Measurements from ENCODE around the gene PFKFB4. TPM values are rescaled to one million over a fixed set of nuclear protein-coding genes. Genes with fewer than 3 reads are reported as not detected.

PFKFB4 gene
- total and polyA plus RNA-seq, 9 of the 15 experiments (the other 6 are each of a cell fraction or from before 2014, with no cell fraction given): 0.92 to 56.3 (median 13.5) TPM

DNA sequence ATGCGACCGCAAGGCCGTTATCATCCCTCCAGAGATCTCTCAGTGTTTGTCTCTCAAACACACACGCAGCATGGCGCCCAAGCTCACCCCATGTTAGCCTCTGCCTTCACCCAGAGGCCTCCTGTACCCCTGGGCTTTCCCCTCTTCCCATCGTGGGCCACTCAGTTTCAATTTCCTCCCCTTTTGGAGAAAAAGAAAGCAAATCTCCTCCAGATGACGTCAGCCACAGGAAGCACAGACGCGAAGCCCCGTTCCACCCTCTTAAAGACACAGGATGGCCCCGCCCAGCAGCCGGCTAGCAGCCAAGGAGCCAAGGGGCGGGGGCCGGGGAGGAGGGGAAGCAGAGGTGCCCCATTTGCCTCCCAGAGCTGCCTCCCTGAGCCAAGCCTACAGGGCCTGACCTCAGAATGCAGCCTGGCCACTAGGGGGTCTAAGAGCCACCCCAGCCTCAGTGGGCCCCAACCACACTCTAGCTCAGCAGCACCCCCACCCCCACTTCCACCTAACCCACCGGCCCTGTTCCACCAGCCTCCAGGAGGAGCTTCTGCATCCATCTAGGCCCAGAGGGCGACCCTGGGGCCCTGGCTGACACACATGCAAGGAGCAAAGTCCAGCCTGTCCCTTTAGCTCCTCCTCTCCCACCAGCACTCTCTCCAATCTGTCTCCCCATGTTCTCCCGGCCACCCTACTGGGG is 83.5 kb downstream of the PFKFB4 start:
- ChIA-PET CTCF (ENCODE audit: low intra/inter-chr PET ratio) (no interaction called here), POLR2A (interaction anchor here (0.6 to 2.5 kb wide), 12 partner anchors 11 to 179 kb away, joined by 3 to 7 read pairs (median 4); partner anchors contain the start of genes ATRIP, CCDC51, SHISA5 and SLC26A6)
- in situ Hi-C loops (cut with MboI) (no loop called here), intact Hi-C loops (cut with micrococcal nuclease) (loop anchor here (2.0 kb wide), 1 partner anchor 34 kb away; no protein-coding TSS in a partner anchor)
- peaks cover 5 to 42% of the 10 kb centered on the region in 2 experiments; a peak in 4 of 5 replicates for H3K4me1 ChIP-seq (replicated peaks in 1 of 2; ENCODE audit: control insufficient read depth in 2 of 2, insufficient read depth in 2 of 2, low read length in 2 of 2)
- ATAC-seq (peak; percentile 96), DNase-seq (ENCODE audit: extremely low read depth in 1 of 4, low spot score in 3 of 4) (peak; percentile 91 to 93 (median 92)), FAIRE-seq (peak; percentile 97)
- H3K4me3 ChIP-seq: peak overlapping the region; percentile 46
- peak overlapping the region; percentile 99 for H2AFZ ChIP-seq (ENCODE audit: low read depth, low read length)
- 3% methylated on average over 10 of the region's 17 CpGs for WGBS (ENCODE audit: insufficient coverage, low coverage, missing lambda C conversion rate)
- peaks cover 24% of the 10 kb centered on the region for H3K79me2 ChIP-seq (ENCODE audit: control insufficient read depth, insufficient read depth, low read length)
- H3K9ac ChIP-seq (ENCODE audit: insufficient read depth in 1 of 2, low read depth in 2 of 2, low read length in 2 of 2): peak overlapping the region; percentile 90 to 94
- no peaks in the 10 kb centered on the region for H3K27me3 ChIP-seq (ENCODE audit: control insufficient read depth in 2 of 2, insufficient read depth in 2 of 2, low read length in 2 of 2)
- peaks cover 18% of the 10 kb centered on the region; the same call in 1 of the 3 replicates for H3K36me3 ChIP-seq (ENCODE audit: control insufficient read depth, insufficient read depth, low read length)
- BruUV-seq (replicated peaks): no TSS peak
- H3K4me2 ChIP-seq (ENCODE audit: insufficient read depth, low read length): peak overlapping the region; percentile 94
- no peaks in the 10 kb centered on the region for H3K9me3 ChIP-seq (replicated peaks; ENCODE audit: control insufficient read depth, insufficient read depth, low read depth, low read length)
- H3K9me1 ChIP-seq (ENCODE audit: control insufficient read depth, insufficient read depth, low read length): no peaks in the 10 kb centered on the region
- peak overlapping the region; percentile 99 for H3K27ac ChIP-seq (ENCODE audit: extremely low read depth, low read depth, low read length)
- no peaks in the 10 kb centered on the region for H4K20me1 ChIP-seq (replicated peaks; ENCODE audit: control insufficient read depth, insufficient read depth, low read length)
- TF ChIP-seq CAMTA2 (CRISPR knock-in tag; conservative IDR thresholded peaks at IDR 0.05) (no peak), GABPB1 (CRISPR knock-in tag; IDR thresholded peaks at IDR 0.05) (0 out of 2 replicates have a peak, but pooled peaks have one; percentile 22), ZNF586 (CRISPR knock-in tag; conservative IDR thresholded peaks at IDR 0.05) (no peak), ZKSCAN3 (CRISPR knock-in tag; IDR thresholded peaks at IDR 0.05) (no peak), ZNF507 (tag; conservative IDR thresholded peaks at IDR 0.05) (no peak), NFYB (IDR thresholded peaks at IDR 0.05; ENCODE audit: extremely low read depth, insufficient read length) (no peak)
- TF ChIP-seq, protein P1, sequence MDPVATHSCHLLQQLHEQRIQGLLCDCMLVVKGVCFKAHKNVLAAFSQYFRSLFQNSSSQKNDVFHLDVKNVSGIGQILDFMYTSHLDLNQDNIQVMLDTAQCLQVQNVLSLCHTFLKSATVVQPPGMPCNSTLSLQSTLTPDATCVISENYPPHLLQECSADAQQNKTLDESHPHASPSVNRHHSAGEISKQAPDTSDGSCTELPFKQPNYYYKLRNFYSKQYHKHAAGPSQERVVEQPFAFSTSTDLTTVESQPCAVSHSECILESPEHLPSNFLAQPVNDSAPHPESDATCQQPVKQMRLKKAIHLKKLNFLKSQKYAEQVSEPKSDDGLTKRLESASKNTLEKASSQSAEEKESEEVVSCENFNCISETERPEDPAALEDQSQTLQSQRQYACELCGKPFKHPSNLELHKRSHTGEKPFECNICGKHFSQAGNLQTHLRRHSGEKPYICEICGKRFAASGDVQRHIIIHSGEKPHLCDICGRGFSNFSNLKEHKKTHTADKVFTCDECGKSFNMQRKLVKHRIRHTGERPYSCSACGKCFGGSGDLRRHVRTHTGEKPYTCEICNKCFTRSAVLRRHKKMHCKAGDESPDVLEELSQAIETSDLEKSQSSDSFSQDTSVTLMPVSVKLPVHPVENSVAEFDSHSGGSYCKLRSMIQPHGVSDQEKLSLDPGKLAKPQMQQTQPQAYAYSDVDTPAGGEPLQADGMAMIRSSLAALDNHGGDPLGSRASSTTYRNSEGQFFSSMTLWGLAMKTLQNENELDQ (CRISPR knock-in tag; IDR thresholded peaks at IDR 0.05; ENCODE audit: borderline replicate concordance): no peak
- TF ChIP-seq, protein P2, sequence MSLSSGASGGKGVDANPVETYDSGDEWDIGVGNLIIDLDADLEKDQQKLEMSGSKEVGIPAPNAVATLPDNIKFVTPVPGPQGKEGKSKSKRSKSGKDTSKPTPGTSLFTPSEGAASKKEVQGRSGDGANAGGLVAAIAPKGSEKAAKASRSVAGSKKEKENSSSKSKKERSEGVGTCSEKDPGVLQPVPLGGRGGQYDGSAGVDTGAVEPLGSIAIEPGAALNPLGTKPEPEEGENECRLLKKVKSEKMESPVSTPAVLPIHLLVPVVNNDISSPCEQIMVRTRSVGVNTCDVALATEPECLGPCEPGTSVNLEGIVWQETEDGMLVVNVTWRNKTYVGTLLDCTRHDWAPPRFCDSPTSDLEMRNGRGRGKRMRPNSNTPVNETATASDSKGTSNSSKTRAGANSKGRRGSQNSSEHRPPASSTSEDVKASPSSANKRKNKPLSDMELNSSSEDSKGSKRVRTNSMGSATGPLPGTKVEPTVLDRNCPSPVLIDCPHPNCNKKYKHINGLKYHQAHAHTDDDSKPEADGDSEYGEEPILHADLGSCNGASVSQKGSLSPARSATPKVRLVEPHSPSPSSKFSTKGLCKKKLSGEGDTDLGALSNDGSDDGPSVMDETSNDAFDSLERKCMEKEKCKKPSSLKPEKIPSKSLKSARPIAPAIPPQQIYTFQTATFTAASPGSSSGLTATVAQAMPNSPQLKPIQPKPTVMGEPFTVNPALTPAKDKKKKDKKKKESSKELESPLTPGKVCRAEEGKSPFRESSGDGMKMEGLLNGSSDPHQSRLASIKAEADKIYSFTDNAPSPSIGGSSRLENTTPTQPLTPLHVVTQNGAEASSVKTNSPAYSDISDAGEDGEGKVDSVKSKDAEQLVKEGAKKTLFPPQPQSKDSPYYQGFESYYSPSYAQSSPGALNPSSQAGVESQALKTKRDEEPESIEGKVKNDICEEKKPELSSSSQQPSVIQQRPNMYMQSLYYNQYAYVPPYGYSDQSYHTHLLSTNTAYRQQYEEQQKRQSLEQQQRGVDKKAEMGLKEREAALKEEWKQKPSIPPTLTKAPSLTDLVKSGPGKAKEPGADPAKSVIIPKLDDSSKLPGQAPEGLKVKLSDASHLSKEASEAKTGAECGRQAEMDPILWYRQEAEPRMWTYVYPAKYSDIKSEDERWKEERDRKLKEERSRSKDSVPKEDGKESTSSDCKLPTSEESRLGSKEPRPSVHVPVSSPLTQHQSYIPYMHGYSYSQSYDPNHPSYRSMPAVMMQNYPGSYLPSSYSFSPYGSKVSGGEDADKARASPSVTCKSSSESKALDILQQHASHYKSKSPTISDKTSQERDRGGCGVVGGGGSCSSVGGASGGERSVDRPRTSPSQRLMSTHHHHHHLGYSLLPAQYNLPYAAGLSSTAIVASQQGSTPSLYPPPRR (CRISPR knock-in tag; IDR thresholded peaks at IDR 0.05; ENCODE audit: borderline replicate concordance): no peak
- TF ChIP-seq, protein P3, sequence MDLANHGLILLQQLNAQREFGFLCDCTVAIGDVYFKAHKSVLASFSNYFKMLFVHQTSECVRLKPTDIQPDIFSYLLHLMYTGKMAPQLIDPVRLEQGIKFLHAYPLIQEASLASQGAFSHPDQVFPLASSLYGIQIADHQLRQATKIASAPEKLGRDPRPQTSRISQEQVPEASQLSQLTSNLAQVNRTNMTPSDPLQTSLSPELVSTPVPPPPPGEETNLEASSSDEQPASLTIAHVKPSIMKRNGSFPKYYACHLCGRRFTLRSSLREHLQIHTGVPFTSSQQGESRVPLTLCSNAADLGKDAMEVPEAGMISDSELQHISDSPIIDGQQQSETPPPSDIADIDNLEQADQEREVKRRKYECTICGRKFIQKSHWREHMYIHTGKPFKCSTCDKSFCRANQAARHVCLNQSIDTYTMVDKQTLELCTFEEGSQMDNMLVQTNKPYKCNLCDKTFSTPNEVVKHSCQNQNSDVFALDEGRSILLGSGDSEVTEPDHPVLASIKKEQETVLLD (IDR thresholded peaks at IDR 0.05): no peak; the same call in 1 of the 2 replicates

Measured in K562 (cell line).